Measurements from ENCODE around the gene MEGF9.
A peak's percentile ranks its signal among the peaks of the same experiment; 100 is the strongest.

The MEGF9 gene

DNA sequence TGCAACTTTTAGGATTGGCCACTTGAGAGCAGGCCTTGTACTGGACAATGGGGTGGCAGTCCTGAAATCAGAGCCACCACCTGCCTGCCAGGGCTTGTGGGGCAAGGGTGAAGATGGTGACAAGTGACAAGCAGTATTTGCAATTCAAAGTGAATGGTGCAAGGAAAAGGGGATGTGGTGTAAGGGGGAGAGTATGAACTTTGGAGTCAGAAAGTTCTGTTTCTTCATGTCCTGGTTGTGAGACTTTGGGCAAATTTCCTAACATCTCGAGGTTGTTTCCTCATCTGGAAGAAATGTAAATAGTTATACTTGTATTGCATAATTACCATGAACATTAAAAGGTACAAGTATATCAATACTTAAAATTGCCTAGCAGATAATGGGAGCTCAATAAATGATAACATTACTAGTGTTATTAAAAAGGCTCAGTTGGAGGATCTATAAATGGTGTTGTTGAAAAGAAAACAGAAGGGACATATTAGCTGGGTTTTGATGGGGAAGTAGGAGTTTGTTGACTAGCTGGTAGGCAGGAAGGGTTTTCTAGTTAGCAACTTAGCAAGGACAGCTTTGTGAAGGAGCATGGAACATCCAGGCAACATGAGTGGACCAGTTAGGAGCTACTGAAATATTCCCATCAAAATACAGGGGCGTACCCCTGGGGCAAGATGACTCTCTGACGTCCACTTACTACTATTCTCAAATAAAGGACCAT lies 21.3 kb upstream of the MEGF9 start:
- no peaks in the 10 kb centered on the region for H3K27me3 ChIP-seq (replicated peaks)
- no peak overlapping the region for H3K4me3 ChIP-seq (ENCODE audit: low read depth, low read length)
- H3K36me3 ChIP-seq (replicated peaks) = no peaks in the 10 kb centered on the region
- no peak for DNase-seq
- H3K27ac ChIP-seq = no peak overlapping the region
- in situ Hi-C loops (cut with HindIII; ENCODE audit: low pct_ligation_motif_present, low sequenced_read_pairs) = no loop called here
- TF ChIP-seq, protein P1, sequence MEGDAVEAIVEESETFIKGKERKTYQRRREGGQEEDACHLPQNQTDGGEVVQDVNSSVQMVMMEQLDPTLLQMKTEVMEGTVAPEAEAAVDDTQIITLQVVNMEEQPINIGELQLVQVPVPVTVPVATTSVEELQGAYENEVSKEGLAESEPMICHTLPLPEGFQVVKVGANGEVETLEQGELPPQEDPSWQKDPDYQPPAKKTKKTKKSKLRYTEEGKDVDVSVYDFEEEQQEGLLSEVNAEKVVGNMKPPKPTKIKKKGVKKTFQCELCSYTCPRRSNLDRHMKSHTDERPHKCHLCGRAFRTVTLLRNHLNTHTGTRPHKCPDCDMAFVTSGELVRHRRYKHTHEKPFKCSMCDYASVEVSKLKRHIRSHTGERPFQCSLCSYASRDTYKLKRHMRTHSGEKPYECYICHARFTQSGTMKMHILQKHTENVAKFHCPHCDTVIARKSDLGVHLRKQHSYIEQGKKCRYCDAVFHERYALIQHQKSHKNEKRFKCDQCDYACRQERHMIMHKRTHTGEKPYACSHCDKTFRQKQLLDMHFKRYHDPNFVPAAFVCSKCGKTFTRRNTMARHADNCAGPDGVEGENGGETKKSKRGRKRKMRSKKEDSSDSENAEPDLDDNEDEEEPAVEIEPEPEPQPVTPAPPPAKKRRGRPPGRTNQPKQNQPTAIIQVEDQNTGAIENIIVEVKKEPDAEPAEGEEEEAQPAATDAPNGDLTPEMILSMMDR (IDR thresholded peaks at IDR 0.05; ENCODE audit: low read depth, low read length, missing control alignments) = no peak

GRCh38 chr9:120734607-120735410 lies 20.5 kb upstream of the MEGF9 start:
- no peak for DNase-seq

DNA sequence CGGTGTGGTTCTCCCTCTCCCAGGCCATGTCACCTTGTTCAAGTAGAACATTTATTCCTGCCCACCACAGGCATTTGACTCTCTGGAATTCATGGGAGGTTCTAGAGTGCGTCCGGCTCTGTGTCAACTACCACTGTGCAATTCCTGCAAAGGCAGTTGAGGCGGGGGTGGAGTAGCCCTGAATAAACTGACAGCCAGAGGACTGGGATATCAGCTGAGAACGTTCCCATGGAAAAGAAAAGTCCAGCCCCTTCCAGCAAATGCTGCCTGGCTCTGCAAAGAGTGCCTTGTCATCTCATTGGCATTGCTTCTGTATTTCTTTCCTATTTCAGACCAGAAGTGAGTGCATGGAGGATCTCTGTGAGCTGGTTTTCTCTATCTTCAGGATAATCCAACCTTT lies 18.9 kb upstream of the MEGF9 start:
- H3K27me3 ChIP-seq (replicated peaks) = no peaks in the 10 kb centered on the region
- in situ Hi-C loops (cut with HindIII; ENCODE audit: low pct_ligation_motif_present, low sequenced_read_pairs) = no loop called here
- peak; percentile 87 for DNase-seq

More at GRCh38 chr9:120734607-120735410, 20.5 kb upstream of the MEGF9 start:
- in situ Hi-C loops (cut with HindIII; ENCODE audit: low pct_ligation_motif_present, low sequenced_read_pairs) = no loop called here
- Histone ChIP-seq H3K27ac (no peak overlapping the region), H3K4me3 (ENCODE audit: low read depth, low read length) (no peak overlapping the region), H3K27me3 (replicated peaks) (no peaks in the 10 kb centered on the region), H3K36me3 (replicated peaks) (no peaks in the 10 kb centered on the region)
- TF ChIP-seq, protein P1 (IDR thresholded peaks at IDR 0.05; ENCODE audit: low read depth, low read length, missing control alignments) = no peak

DNA sequence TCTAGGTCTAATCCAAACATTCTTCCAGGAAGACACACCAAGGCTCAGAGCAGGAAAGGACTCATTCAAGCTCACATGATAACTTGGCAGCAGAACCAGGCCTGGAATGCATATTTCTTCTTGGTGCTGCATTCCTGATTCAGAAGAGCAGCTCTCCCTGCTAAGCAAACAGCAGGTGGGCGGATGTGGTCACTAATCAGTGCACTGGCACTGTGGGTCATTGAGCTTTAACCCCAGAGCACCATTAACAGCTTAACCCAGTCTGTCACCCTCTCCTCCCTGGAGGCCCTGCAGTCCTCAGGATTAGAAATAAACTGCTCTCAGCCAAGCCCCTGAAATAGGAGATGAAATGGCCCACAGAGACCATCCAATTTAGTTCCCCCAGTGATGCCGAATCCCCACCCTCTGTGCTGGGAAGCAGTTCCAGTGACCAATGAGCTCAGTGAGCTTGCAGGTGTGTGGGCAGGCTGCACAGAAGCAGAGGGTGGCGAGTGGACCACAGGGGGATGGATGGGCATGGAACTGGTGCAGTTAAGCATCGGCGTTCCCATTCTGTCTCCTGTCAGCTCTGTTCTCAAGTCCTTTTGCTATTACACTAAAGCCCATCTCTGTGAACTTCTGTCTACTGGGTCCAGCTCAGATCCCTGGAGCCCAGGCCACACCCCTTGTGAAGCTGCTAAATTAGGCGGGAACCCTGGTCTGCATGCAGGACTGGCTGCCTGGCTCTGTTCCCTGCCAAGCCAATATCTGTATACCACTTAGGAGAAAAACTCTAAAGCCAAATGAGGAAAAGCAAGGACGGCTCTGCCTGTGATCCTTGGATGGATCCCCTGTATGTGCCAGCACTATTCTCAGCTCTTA lies 16.6 kb upstream of the MEGF9 start:
- Histone ChIP-seq H3K36me3 (replicated peaks) (no peaks in the 10 kb centered on the region), H3K27ac (no peak overlapping the region), H3K4me3 (ENCODE audit: low read depth, low read length) (no peak overlapping the region), H3K27me3 (replicated peaks) (no peaks in the 10 kb centered on the region)
- TF ChIP-seq, protein P1 (IDR thresholded peaks at IDR 0.05; ENCODE audit: low read depth, low read length, missing control alignments) = no peak
- in situ Hi-C loops (cut with HindIII; ENCODE audit: low pct_ligation_motif_present, low sequenced_read_pairs) = no loop called here
- DNase-seq = peak; percentile 87

More for the DNA sequence above, 18.9 kb upstream of the MEGF9 start:
- H3K4me3 ChIP-seq (ENCODE audit: low read depth, low read length) = no peak overlapping the region
- TF ChIP-seq, protein P1 (IDR thresholded peaks at IDR 0.05; ENCODE audit: low read depth, low read length, missing control alignments) = no peak
- no peak overlapping the region for H3K27ac ChIP-seq
- no peaks in the 10 kb centered on the region for H3K36me3 ChIP-seq (replicated peaks)

DNA sequence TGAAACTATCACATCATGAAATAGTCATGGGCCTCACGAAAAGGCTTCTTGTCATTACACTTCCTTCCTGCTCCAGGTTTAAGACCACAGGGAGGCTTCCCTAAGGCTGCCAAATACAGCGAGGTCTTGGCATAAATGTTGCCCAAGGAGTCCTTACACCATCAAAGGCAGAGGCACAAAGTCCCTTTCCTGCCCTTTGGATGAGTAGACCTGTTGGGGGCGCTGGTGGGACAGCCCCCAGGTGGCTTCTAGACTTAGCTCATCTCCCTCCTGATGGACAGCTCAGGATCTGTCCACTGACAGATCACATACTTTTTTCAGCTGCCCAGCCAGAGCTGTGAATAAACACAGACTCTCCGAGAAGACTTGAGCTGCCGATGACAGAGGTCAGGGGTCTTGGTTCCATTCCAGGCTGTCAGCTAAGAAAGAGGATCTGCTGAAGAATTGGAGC lies 15.5 kb upstream of the MEGF9 start:
- no peak overlapping the region for H3K27ac ChIP-seq
- in situ Hi-C loops (cut with HindIII; ENCODE audit: low pct_ligation_motif_present, low sequenced_read_pairs) = no loop called here
- TF ChIP-seq, protein P1 (IDR thresholded peaks at IDR 0.05; ENCODE audit: low read depth, low read length, missing control alignments) = peak; percentile 43
- no peaks in the 10 kb centered on the region for H3K27me3 ChIP-seq (replicated peaks)
- no peak overlapping the region for H3K4me3 ChIP-seq (ENCODE audit: low read depth, low read length)
- no peaks in the 10 kb centered on the region for H3K36me3 ChIP-seq (replicated peaks)
- DNase-seq = no peak
